NCI-H2081 (cell line): ENCODE results near the gene ZNF296.

ENCODE experiments used
- DNase-seq, 2 experiments: peaks; one replicate each; lab custom pipeline; 2025; lab: John Stamatoyannopoulos, UW

ZNF296 gene

GRCh38 chr19:45023048-45023447 is 53.2 kb downstream of the ZNF296 start:
- no peak for DNase-seq

- DNase-seq, result no peak
Measured at GRCh38 chr19:45021971-45022370, 54.3 kb downstream of the ZNF296 start.
